Fibroblast of villous mesenchyme (primary cell): ENCODE data around the gene CTBP1. TPM values are rescaled to one million over a fixed set of nuclear protein-coding genes. Genes with fewer than 3 reads are reported as not detected.

ENCODE experiments used
- DNase-seq: peaks from one replicate; pipeline ENCODE4 v3.0.0-alpha.2; 2010; ENCODE audit warnings: low read depth
- H3K4me3 ChIP-seq: 2 replicates; pipeline ENCODE4 v1.5.1; 2011; ENCODE audit warnings: low read depth, mild to moderate bottlenecking, low read length
- CTCF ChIP-seq: IDR thresholded peaks from 2 replicates; pipeline ENCODE4 v1.5.1; 2012; ENCODE audit warnings: low read depth, mild to moderate bottlenecking, low read length; ENCODE audit not compliant: insufficient read depth
- total RNA-seq: library from RNA; depleted of rRNA; stranded (reverse); fragments of >200 nt; gene quantifications from 2 replicates; pipeline ENCODE4 v1.2.3, GENCODE V29; 2012

CTBP1 gene
- total RNA-seq, 1 donor: 235 TPM

GRCh38 chr4:1226144-1226481, 22.8 kb downstream of the CTBP1 start:
- no peak for DNase-seq
- no peak for TF ChIP-seq CTCF
- no peak overlapping the region for H3K4me3 ChIP-seq

GRCh38 chr4:1225272-1226143, 23.4 kb downstream of the CTBP1 start:
- no peak for DNase-seq
- TF ChIP-seq CTCF: no peak
- no peak overlapping the region for H3K4me3 ChIP-seq

GRCh38 chr4:1223841-1224809, 24.8 kb downstream of the CTBP1 start:
- TF ChIP-seq CTCF: no peak
- no peak for DNase-seq
- H3K4me3 ChIP-seq: no peak overlapping the region

GRCh38 chr4:1222938-1223690, 25.8 kb downstream of the CTBP1 start:
- H3K4me3 ChIP-seq: no peak overlapping the region
- no peak for DNase-seq
- TF ChIP-seq CTCF: no peak

GRCh38 chr4:1222036-1222789, 26.7 kb downstream of the CTBP1 start:
- H3K4me3 ChIP-seq: no peak overlapping the region
- DNase-seq: no peak
- TF ChIP-seq CTCF: no peak
